T-helper 2 cell treated with Interferon-gamma antibody and Interleukin-4, amounts not matched to agents 100 ng/mL and 5 ng/mL, for 36 hours (primary cell): Measurements from ENCODE around the gene FAM210B. TPM values are rescaled to one million over a fixed set of nuclear protein-coding genes. Genes with fewer than 3 reads are reported as not detected.

Experiments
- total RNA-seq: library from RNA; stranded (reverse); gene quantifications from 2 replicates; pipeline ENCODE4 v1.2.3, GENCODE V29; 2022

FAM210B gene
- total RNA-seq, 1 donor from 2014 or later: 6.8 TPM

Other genes starting within 250 kb of the FAM210B start
- gene MC3R, start 110.2 kb upstream of the FAM210B start, total RNA-seq: not detected in 2 replicates
- gene AURKA, start 33.2 kb downstream of the FAM210B start, total RNA-seq: 59.9 and 62.9 TPM in 2 replicates
- gene CSTF1, start 33.7 kb downstream of the FAM210B start, total RNA-seq: 48.6 and 49.4 TPM in 2 replicates
- 5.3 and 5.5 TPM in 2 replicates for gene CASS4, start 53.3 kb downstream of the FAM210B start, total RNA-seq
- gene RTF2, start 109.7 kb downstream of the FAM210B start, total RNA-seq: 117 and 120 TPM in 2 replicates
- 1.5 and 1.6 TPM in 2 replicates for gene FAM209A, start 165.8 kb downstream of the FAM210B start, total RNA-seq
- 0.86 and 1.5 TPM in 2 replicates for gene FAM209B, start 174.3 kb downstream of the FAM210B start, total RNA-seq